HG03045 (cell line): Measurements from ENCODE around the gene ACTR5.
A peak's percentile ranks its signal among the peaks of the same experiment; 100 is the strongest.

ENCODE experiments used
- ATAC-seq: cut with Tn5 transposase; IDR thresholded peaks from one replicate; pipeline ENCODE4 v1.9.1; 2021; ENCODE audit warnings: mild to moderate bottlenecking, moderate library complexity; ENCODE audit not compliant: unreplicated experiment

Gene ACTR5

GRCh38 chr20:38728911-38729642, 19.2 kb upstream of the ACTR5 start:
- no peak for ATAC-seq

- no peak for ATAC-seq
Observed at GRCh38 chr20:38729767-38730166, 18.5 kb upstream of the ACTR5 start.

- no peak for ATAC-seq
Observed at GRCh38 chr20:38730167-38730988, 17.9 kb upstream of the ACTR5 start.

- no peak for ATAC-seq
Observed at GRCh38 chr20:38730989-38731737, 17.1 kb upstream of the ACTR5 start.

GRCh38 chr20:38731738-38732113, 16.5 kb upstream of the ACTR5 start:
- no peak for ATAC-seq

- ATAC-seq: no peak
Observed at GRCh38 chr20:38732981-38733380, 15.3 kb upstream of the ACTR5 start.

- ATAC-seq: no peak
Observed at GRCh38 chr20:38735172-38735571, 13.1 kb upstream of the ACTR5 start.

GRCh38 chr20:38737887-38738286, 10.4 kb upstream of the ACTR5 start:
- no peak for ATAC-seq

GRCh38 chr20:38745757-38746156, 2.5 kb upstream of the ACTR5 start:
- no peak for ATAC-seq

- peak; percentile 1 for ATAC-seq
Observed at GRCh38 chr20:38747495-38748096, 664 bp upstream of the ACTR5 start.

GRCh38 chr20:38748861-38749149, 545 bp downstream of the ACTR5 start:
- ATAC-seq: peak; percentile 28

GRCh38 chr20:38751360-38751976, 3.2 kb downstream of the ACTR5 start:
- ATAC-seq: no peak

- ATAC-seq: no peak
Observed at GRCh38 chr20:38752029-38752428, 3.8 kb downstream of the ACTR5 start.

- ATAC-seq: no peak
Observed at GRCh38 chr20:38754924-38755323, 6.7 kb downstream of the ACTR5 start.

- ATAC-seq: no peak
Observed at GRCh38 chr20:38755324-38755910, 7.2 kb downstream of the ACTR5 start.

GRCh38 chr20:38757145-38757775, 9.0 kb downstream of the ACTR5 start:
- ATAC-seq: no peak

- ATAC-seq: no peak
Observed at GRCh38 chr20:38759106-38759505, 10.8 kb downstream of the ACTR5 start.

GRCh38 chr20:38760978-38761377, 12.7 kb downstream of the ACTR5 start:
- ATAC-seq: no peak

GRCh38 chr20:38762174-38762573, 13.9 kb downstream of the ACTR5 start:
- ATAC-seq: no peak

- no peak for ATAC-seq
Observed at GRCh38 chr20:38763616-38764015, 15.4 kb downstream of the ACTR5 start.
